Stimulated activated CD8-positive, alpha-beta memory T cell treated with anti-CD3 and anti-CD28 coated beads, Interleukin-2, amount 100 ng/mL, for 48 hours (primary cell): ENCODE measurements around the gene FOXG1.

Source experiments
- DNase-seq, 2 donors: peaks; one replicate each; pipeline ENCODE4 v3.0.0-alpha.2; 2020; ENCODE audit warnings: low read depth in 2 of 2

FOXG1 gene

GRCh38 chr14:28766469-28766955 lies at the start of gene FOXG1:
Gene FOXG1 (plus strand): TSS chr14:28766787. CDS start chr14:28767280, 493 bp downstream.
- DNase-seq, result no peak

- no peak for DNase-seq
Observed at GRCh38 chr14:28719130-28719529, 47.5 kb upstream of the FOXG1 start.

GRCh38 chr14:28731358-28731757 lies 35.2 kb upstream of the FOXG1 start:
- DNase-seq, result no peak

GRCh38 chr14:28742171-28742846 lies 24.3 kb upstream of the FOXG1 start:
- no peak for DNase-seq

- no peak for DNase-seq
Observed at GRCh38 chr14:28744126-28744525, 22.5 kb upstream of the FOXG1 start.

GRCh38 chr14:28745176-28745575 lies 21.4 kb upstream of the FOXG1 start:
- no peak for DNase-seq

GRCh38 chr14:28746247-28746646 lies 20.3 kb upstream of the FOXG1 start:
- DNase-seq, result no peak

- DNase-seq, result no peak
Observed at GRCh38 chr14:28751467-28752058, 15.0 kb upstream of the FOXG1 start.

GRCh38 chr14:28754209-28754985 lies 12.2 kb upstream of the FOXG1 start:
- no peak for DNase-seq

- DNase-seq, result no peak
Observed at GRCh38 chr14:28755198-28755815, 11.3 kb upstream of the FOXG1 start.

- no peak for DNase-seq
Observed at GRCh38 chr14:28755884-28756268, 10.7 kb upstream of the FOXG1 start.

GRCh38 chr14:28756269-28756883 lies 10.2 kb upstream of the FOXG1 start:
- DNase-seq, result no peak

- DNase-seq, result no peak
Observed at GRCh38 chr14:28756884-28757570, 9.6 kb upstream of the FOXG1 start.

GRCh38 chr14:28757786-28758185 lies 8.8 kb upstream of the FOXG1 start:
- DNase-seq, result no peak

- no peak for DNase-seq
Observed at GRCh38 chr14:28758253-28758884, 8.2 kb upstream of the FOXG1 start.

- DNase-seq, result no peak
Observed at GRCh38 chr14:28758885-28759652, 7.5 kb upstream of the FOXG1 start.

- no peak for DNase-seq
Observed at GRCh38 chr14:28759653-28760313, 6.8 kb upstream of the FOXG1 start.

GRCh38 chr14:28760431-28760996 lies 6.1 kb upstream of the FOXG1 start:
- no peak for DNase-seq
